Stimulated activated naive CD8-positive, alpha-beta T cell treated with anti-CD3 and anti-CD28 coated beads, Interleukin-15, amount 100 ng/mL, for 72 hours (primary cell): Measurements from ENCODE around the gene STEAP3.
"Not testable (repeated sequence)": the region's sequence is repeated elsewhere in the genome, so short reads cannot be mapped to it uniquely, and the experiment has no call there.

Experiments
- ATAC-seq: fragments of 150-1000 bp; cut with Tn5 transposase; 2 replicates; pipeline ENCODE4 v1.10.0; 2021; ENCODE audit warnings: mild to moderate bottlenecking, moderate library complexity
- DNase-seq, 2 donors: peaks; one replicate each; pipeline ENCODE4 v3.0.0; 2021 to 2022
- H3K27ac Mint-ChIP-seq, 2 donors: one replicate each; pipeline ENCODE4 v1.8.0; 2022; ENCODE audit warnings: mild to moderate bottlenecking in 2 of 2, mixed read lengths in 2 of 2, moderate library complexity in 2 of 2
- H3K27me3 Mint-ChIP-seq: one replicate; pipeline ENCODE4 v1.8.0; 2022; ENCODE audit warnings: mixed read lengths
- H3K4me1 Mint-ChIP-seq: one replicate; pipeline ENCODE4 v1.8.0; 2022; ENCODE audit warnings: mild to moderate bottlenecking, mixed read lengths
- H3K4me3 Mint-ChIP-seq, 2 donors: one replicate each; pipeline ENCODE4 v1.8.0; 2022; ENCODE audit warnings: mild to moderate bottlenecking in 2 of 2, mixed read lengths in 2 of 2, moderate library complexity in 1 of 2
- H3K9me3 Mint-ChIP-seq, 2 donors: one replicate each; pipeline ENCODE4 v1.8.0; 2022; ENCODE audit warnings: mixed read lengths in 2 of 2

The STEAP3 gene

DNA sequence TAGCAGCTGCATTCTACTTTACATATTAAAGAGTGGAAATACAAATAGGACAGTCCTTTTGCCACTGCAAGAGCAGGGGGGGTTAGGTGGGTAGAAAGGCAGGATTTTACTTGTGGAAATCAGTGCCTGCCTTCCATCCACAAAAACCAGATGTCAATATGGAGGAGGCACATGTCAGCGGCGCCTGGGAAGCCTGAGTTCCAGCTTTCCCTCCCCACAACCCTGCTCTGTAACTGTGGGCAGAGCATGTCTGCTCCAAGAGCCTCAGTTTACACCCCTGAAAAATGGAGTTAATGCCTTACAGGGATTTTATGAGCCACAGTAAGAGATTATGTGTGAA lies 32.9 kb downstream of the STEAP3 start:
- Mint-ChIP-seq H3K27ac (no peak overlapping the region), H3K27me3 (no peaks in the 10 kb centered on the region), H3K4me1 (no peaks in the 10 kb centered on the region), H3K4me3 (no peak overlapping the region), H3K9me3 (no peaks in the 10 kb centered on the region)
- no peak for ATAC-seq
- DNase-seq, result no peak

- DNase-seq (no peak), ATAC-seq (no peak)
- Mint-ChIP-seq H3K9me3 (no peaks in the 10 kb centered on the region), H3K4me3 (no peak overlapping the region), H3K4me1 (no peaks in the 10 kb centered on the region), H3K27ac (no peak overlapping the region), H3K27me3 (no peaks in the 10 kb centered on the region)
Measured at GRCh38 chr2:119257198-119257597, 33.6 kb downstream of the STEAP3 start.

DNA sequence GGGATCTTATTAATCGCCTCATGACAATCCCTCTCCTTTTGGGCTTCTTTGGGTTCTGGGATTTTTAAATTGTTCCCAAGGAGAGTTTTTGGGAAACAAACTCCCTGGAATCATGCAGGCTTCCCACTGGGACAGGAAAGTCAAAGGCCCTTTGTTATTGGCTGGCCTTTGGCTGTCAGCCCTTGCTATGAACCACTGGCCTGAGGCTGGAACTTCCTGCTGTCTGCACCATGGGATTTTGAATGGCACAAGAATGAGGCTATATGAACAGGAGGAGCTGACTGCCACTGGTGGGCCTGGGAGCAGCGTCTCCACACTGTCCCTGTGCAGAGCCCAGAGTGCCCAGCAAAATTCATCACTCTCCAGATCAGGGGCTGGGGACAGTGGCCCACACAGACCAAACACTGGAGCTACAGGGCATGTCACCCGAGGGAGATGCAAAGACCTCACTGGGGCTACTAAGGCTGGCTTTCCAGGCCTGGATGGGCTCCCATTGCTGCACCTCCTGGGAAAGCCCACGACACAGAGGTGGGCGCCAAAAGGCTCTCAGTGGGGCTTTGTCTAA lies 35.7 kb downstream of the STEAP3 start:
- ATAC-seq (no peak), DNase-seq (no peak)
- Mint-ChIP-seq H3K9me3 (no peaks in the 10 kb centered on the region), H3K4me3 (no peak overlapping the region), H3K27ac (no peak overlapping the region), H3K4me1 (no peaks in the 10 kb centered on the region), H3K27me3 (no peaks in the 10 kb centered on the region)

DNA sequence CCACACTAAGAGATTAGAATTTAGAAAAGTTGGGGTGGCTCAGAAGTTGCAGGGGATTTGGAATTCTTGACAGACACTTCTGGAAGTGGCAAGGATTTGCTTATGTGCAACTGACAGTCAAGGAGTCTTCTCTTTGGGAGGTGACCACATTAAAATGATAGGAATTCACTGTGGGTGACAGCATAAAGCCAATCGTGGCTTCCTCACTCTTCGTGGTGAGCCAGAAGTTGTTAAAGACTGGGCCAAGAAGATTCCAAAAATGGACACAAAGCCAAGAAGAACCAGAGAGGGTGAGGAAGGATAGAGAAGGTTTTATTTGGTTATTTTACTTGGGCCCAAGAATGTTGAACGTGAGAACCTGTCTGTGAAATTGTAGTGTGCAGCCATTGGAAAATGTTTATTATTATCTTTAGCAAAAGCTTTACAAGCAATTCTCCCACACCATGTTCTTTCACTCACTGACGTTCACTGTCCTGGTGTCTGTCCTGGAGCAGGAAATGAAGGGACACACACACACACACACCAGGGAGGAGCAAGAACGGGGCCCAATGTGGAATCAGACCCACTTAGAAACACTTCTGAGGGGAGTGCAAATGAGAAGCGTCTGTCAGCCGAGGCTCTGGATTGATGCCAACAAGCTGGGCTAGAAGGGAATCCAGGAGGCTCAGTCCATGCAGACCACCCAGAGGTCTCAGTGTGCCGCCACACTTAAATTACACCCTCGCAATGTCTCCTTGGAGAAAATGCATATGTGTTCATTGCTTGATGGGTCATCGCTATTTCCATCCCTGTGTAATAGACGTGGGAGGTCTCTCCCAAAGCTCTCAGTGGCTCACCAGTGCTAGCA lies 37.2 kb downstream of the STEAP3 start:
- Mint-ChIP-seq H3K27ac (no peak overlapping the region), H3K4me1 (no peaks in the 10 kb centered on the region), H3K4me3 (no peak overlapping the region), H3K9me3 (no peaks in the 10 kb centered on the region), H3K27me3 (no peaks in the 10 kb centered on the region)
- DNase-seq (no peak), ATAC-seq (no peak)

DNA sequence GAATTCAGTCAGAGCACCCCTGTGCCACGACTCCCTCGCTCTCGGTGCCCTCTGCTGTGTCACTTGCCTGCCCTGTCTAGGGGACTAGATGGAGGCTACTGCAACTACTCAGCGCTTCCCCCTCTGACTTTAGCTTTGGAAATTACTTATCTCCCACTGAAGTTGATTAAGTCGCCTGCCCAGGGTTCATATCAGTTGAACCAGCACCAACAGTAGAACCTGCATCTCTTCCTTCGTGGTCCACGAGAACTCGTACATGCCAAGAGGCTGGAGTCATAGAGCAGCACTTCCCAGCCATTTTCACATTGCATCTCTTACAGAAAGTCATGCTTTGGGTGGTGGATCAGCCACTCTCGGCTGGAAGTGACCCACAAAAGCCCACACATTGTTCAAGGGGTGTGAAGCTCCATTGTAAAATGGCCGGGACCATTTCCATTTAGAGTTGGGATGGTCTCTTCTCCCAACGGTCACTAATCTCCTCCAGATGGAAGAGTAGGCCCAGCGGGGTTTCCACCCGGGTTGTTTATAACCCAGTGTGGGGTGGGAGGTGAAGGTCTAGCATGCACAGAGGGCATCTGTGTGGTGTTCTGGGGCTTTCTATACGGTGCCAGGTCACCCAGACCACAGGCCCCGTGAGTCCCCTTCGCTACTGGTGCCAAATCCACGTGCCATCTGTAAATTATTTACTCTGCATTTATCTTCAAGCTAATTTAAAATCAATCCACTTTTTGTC lies 38.0 kb downstream of the STEAP3 start:
- ATAC-seq (no peak), DNase-seq (no peak)
- Mint-ChIP-seq H3K27ac (peak overlapping the region in 1 of 2 donors; percentile 12), H3K27me3 (no peaks in the 10 kb centered on the region), H3K9me3 (no peaks in the 10 kb centered on the region), H3K4me1 (no peaks in the 10 kb centered on the region), H3K4me3 (no peak overlapping the region)

GRCh38 chr2:119263025-119263424 lies 39.4 kb downstream of the STEAP3 start:
- Mint-ChIP-seq H3K4me3 (no peak overlapping the region), H3K27ac (no peak overlapping the region), H3K4me1 (no peaks in the 10 kb centered on the region), H3K27me3 (no peaks in the 10 kb centered on the region), H3K9me3 (no peaks in the 10 kb centered on the region)
- DNase-seq (no peak), ATAC-seq (no peak)

DNA sequence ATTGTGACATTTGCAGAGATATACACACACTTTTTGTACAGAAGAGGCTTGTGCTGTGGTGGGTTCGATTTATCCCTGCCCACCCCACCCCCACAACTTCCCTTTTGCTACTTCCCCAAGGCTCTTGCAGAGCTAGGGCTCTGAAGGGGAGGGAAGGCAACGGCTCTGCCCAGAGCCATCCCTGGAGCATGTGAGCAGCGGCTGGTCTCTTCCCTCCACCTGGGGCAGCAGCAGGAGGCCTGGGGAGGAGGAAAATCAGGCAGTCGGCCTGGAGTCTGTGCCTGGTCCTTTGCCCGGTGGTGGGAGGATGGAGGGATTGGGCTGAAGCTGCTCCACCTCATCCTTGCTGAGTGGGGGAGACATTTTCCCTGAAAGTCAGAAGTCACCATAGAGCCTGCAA lies 40.0 kb downstream of the STEAP3 start:
- Mint-ChIP-seq H3K9me3 (no peaks in the 10 kb centered on the region), H3K27me3 (no peaks in the 10 kb centered on the region), H3K4me3 (no peak overlapping the region), H3K27ac (peak overlapping the region in 1 of 2 donors; percentile 55), H3K4me1 (no peaks in the 10 kb centered on the region)
- no peak for DNase-seq
- ATAC-seq, result no peak

GRCh38 chr2:119264781-119265692 lies 41.4 kb downstream of the STEAP3 start:
- Mint-ChIP-seq H3K27ac (no peak overlapping the region), H3K4me3 (no peak overlapping the region), H3K9me3 (no peaks in the 10 kb centered on the region), H3K4me1 (no peaks in the 10 kb centered on the region), H3K27me3 (no peaks in the 10 kb centered on the region)
- peak; percentile 84 for ATAC-seq
- DNase-seq, result peak; percentile 33 to 37

DNA sequence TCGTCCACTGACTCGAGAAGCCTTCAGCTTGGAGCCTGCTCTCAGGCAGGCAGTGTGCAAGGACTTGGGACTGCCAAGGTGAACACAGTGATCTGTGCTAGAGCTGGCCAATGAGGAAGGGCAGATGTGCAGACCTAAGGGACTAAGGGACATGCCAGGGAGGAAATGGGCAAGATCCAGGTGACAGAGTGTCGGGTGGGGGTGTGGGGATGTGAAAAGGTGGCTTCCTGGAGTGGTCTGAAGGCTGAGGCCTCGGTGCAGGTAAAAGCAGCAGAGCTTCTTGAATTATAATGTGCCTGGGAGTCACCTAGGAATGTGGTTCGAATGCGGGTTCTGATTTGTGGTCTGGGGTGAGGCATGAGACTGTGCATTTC lies 42.0 kb downstream of the STEAP3 start:
- H3K9me3 Mint-ChIP-seq, result no peaks in the 10 kb centered on the region
- H3K4me3 Mint-ChIP-seq, result no peak overlapping the region
- no peaks in the 10 kb centered on the region for H3K4me1 Mint-ChIP-seq
- H3K27me3 Mint-ChIP-seq, result no peaks in the 10 kb centered on the region
- no peak for ATAC-seq
- no peak overlapping the region for H3K27ac Mint-ChIP-seq
- no peak for DNase-seq

DNA sequence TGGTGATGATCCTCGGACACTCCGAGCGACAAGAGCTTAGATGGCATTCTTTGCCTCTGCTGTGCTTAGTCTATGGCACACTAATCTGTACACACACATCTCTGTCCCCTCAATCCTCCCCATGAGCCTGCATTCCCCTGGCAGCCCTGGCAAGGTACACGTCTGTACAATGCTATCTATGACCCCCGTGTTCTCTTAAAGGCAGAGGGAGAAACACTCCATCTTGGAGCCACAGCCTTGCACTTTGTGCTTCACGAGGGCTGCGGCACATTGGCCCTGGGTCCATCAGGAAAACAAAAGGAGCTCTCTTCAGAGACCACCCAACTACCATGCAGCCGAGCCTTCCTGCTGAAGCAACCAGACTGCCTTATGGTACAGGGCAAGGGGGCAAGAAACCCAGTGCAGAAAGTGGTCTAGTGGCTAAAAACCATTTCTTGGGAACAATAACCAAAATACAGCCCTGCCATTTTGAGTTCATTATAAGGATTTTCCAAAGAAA lies 42.5 kb downstream of the STEAP3 start:
- ATAC-seq, result no peak
- DNase-seq, result no peak
- no peak overlapping the region for H3K27ac Mint-ChIP-seq
- H3K4me1 Mint-ChIP-seq, result no peaks in the 10 kb centered on the region
- H3K9me3 Mint-ChIP-seq, result no peaks in the 10 kb centered on the region
- H3K4me3 Mint-ChIP-seq, result no peak overlapping the region
- no peaks in the 10 kb centered on the region for H3K27me3 Mint-ChIP-seq

DNA sequence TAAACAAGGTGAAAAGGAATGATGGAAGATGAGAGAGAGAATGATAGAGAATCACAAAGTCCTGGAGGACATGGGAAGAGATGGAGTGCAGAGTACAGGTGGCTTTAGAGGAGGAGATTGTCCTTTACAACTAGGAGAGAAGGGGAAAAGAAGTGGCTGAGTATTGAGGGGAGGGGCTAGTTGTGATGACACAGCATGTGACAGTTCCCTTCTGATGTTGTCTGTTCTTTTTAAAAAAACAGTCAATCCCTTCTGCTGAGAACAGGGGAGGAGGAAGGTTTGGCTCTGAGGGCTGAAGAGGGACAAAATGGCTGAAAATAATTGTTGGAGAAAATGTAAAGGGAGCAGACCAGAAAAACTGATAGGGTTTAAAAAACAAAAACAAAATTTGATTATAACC lies 44.0 kb downstream of the STEAP3 start:
- Mint-ChIP-seq H3K27me3 (no peaks in the 10 kb centered on the region), H3K4me3 (no peak overlapping the region), H3K9me3 (peaks cover 0 to 2% of the 10 kb centered on the region in 2 donors), H3K4me1 (no peaks in the 10 kb centered on the region), H3K27ac (no peak overlapping the region)
- ATAC-seq (no peak), DNase-seq (no peak)

DNA sequence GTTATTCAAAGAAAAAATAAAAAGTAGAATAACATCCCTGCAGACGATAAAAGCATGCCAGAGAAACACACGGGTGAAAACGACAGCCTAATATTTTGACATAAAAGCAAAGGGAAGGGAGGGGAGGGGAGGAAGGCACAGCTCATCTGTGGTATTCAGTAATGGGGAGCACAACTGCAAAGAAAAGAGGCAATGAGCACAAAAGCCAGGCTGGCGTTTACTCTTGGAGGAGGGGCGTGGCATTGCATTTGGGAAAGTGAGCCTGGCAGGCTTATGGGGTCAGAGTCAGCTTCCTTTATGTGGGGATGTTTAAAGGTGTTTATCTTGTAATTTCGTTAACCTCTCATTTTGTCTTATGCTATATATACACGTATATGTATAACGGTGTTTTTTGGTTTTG lies 53.2 kb downstream of the STEAP3 start:
- H3K27ac Mint-ChIP-seq, result no peak overlapping the region
- peaks cover 0 to 9% of the 10 kb centered on the region in 2 donors for H3K9me3 Mint-ChIP-seq
- H3K27me3 Mint-ChIP-seq, result no peaks in the 10 kb centered on the region
- ATAC-seq (no peak), DNase-seq (no peak)
- no peaks in the 10 kb centered on the region for H3K4me1 Mint-ChIP-seq
- no peak overlapping the region for H3K4me3 Mint-ChIP-seq

GRCh38 chr2:119278385-119278784 lies 54.8 kb downstream of the STEAP3 start:
- H3K27me3 Mint-ChIP-seq, ATAC-seq, H3K27ac Mint-ChIP-seq, H3K9me3 Mint-ChIP-seq, H3K4me3 Mint-ChIP-seq, DNase-seq, H3K4me1 Mint-ChIP-seq: not testable (repeated sequence)

DNA sequence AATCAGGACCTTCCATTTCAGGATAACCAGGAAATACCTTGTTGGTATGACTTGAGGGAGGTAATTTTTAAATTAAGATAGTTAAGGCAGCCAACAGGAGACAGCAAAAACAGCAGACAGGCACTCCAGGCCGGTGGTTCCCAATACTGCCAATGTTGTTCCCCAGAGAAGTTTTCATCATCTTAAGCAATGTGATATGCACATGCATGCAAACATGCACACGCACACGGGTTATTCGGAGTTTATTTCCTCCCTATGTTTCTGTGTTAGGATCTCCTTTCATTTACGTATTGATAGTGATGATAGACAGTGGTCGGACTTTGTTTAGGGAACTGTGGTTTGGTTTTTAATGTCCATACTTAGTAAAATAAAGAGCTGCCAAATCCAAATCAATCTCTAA lies 55.3 kb downstream of the STEAP3 start:
- ATAC-seq, result no peak
- H3K9me3 Mint-ChIP-seq, result no peaks in the 10 kb centered on the region
- no peak for DNase-seq
- no peaks in the 10 kb centered on the region for H3K4me1 Mint-ChIP-seq
- H3K27ac Mint-ChIP-seq, result no peak overlapping the region
- H3K4me3 Mint-ChIP-seq, result no peak overlapping the region
- no peaks in the 10 kb centered on the region for H3K27me3 Mint-ChIP-seq

- H3K4me3 Mint-ChIP-seq, result no peak overlapping the region
- H3K27me3 Mint-ChIP-seq, result no peaks in the 10 kb centered on the region
- no peaks in the 10 kb centered on the region for H3K4me1 Mint-ChIP-seq
- no peak overlapping the region for H3K27ac Mint-ChIP-seq
- no peak for ATAC-seq
- DNase-seq, result no peak
- H3K9me3 Mint-ChIP-seq, result no peaks in the 10 kb centered on the region
Measured at GRCh38 chr2:119279666-119280065, 56.0 kb downstream of the STEAP3 start.
